K562 (cell line): ENCODE results near the gene MAP3K13. TPM values are rescaled to one million over a fixed set of nuclear protein-coding genes. Genes with fewer than 3 reads are reported as not detected.

ENCODE experiments used
- ARID3A ChIP-seq: IDR thresholded peaks from 2 replicates; pipeline ENCODE4 v1.6.1; 2012; ENCODE audit warnings: low read depth, low read length, improper control_type of control experiment, borderline replicate concordance
- ATF2 ChIP-seq: sonication (generic); formaldehyde crosslinking; IDR thresholded peaks from 2 replicates; pipeline ENCODE4 v1.8.1; 2022; ENCODE audit warnings: missing genetic modification reagents
- ATF7 ChIP-seq: fragments of 450-650 bp; IDR thresholded peaks from 2 replicates; pipeline ENCODE4 v1.7.1; 2014; ENCODE audit warnings: mild to moderate bottlenecking, moderate library complexity
- DACH1 ChIP-seq: fragments of 450-650 bp; IDR thresholded peaks from 2 replicates; pipeline ENCODE4 v1.6.1; 2018; ENCODE audit not compliant: partially characterized antibody
- HOMEZ ChIP-seq: fragments of 250-450 bp; sonication (Bioruptor Pico); IDR thresholded peaks from 2 replicates; pipeline ENCODE4 v1.4.0; 2020; ENCODE audit warnings: mild to moderate bottlenecking, moderate library complexity
- KDM2B ChIP-seq: fragments of 250-450 bp; sonication (Bioruptor Pico); IDR thresholded peaks from 2 replicates; pipeline ENCODE4 v1.8.0; 2021; ENCODE audit warnings: mild to moderate bottlenecking, moderate library complexity
- MECOM ChIP-seq: fragments of 250-450 bp; sonication (Bioruptor Pico); IDR thresholded peaks from 2 replicates; pipeline ENCODE4 v1.8.0; 2022; ENCODE audit warnings: inconsistent platforms
- MLLT1 ChIP-seq, 2 experiments: fragments of 450-650 bp; IDR thresholded peaks; 2 replicates each; pipeline ENCODE4 v1.6.1; 2016
- NCOA4 ChIP-seq: fragments of 450-650 bp; IDR thresholded peaks from 2 replicates; pipeline ENCODE4 v1.6.1; 2018; ENCODE audit warnings: mild to moderate bottlenecking; ENCODE audit not compliant: partially characterized antibody
- PPARD ChIP-seq: fragments of 250-450 bp; sonication (Bioruptor Pico); IDR thresholded peaks from 2 replicates; pipeline ENCODE4 v1.8.0; 2022; ENCODE audit warnings: inconsistent platforms, mild to moderate bottlenecking, moderate library complexity
- PRDM10 ChIP-seq: fragments of 450-650 bp; IDR thresholded peaks from 2 replicates; pipeline ENCODE4 v1.6.1; 2018; ENCODE audit not compliant: partially characterized antibody
- RBFOX2 ChIP-seq: fragments of 200-400 bp; formaldehyde crosslinking; IDR thresholded peaks from 2 replicates; pipeline ENCODE4 v1.6.1; 2017; ENCODE audit warnings: low read depth, mild to moderate bottlenecking, low read length, moderate library complexity
- TAF15 ChIP-seq: fragments of 200-400 bp; formaldehyde crosslinking; IDR thresholded peaks from 2 replicates; pipeline ENCODE4 v1.6.1; 2017; ENCODE audit warnings: mild to moderate bottlenecking, low read depth, low read length, moderate library complexity
- TGIF2 ChIP-seq: sonication (generic); formaldehyde crosslinking; IDR thresholded peaks from 2 replicates; pipeline ENCODE4 v1.8.1; 2022; ENCODE audit warnings: mild to moderate bottlenecking, missing genetic modification reagents, moderate library complexity
- USF2 ChIP-seq: sonication (generic); formaldehyde crosslinking; IDR thresholded peaks from 2 replicates; pipeline ENCODE4 v1.5.0; 2020; ENCODE audit warnings: missing genetic modification reagents
- XRCC5 ChIP-seq: fragments of 200-400 bp; formaldehyde crosslinking; IDR thresholded peaks from 2 replicates; pipeline ENCODE4 v1.6.1; 2017; ENCODE audit warnings: low read depth, mild to moderate bottlenecking, low read length
- ZFX ChIP-seq: sonication (generic); formaldehyde crosslinking; IDR thresholded peaks from 2 replicates; pipeline ENCODE4 v1.8.0; 2022; ENCODE audit warnings: mild to moderate bottlenecking, missing genetic modification reagents, moderate library complexity
- ZNF24 ChIP-seq: fragments of 450-650 bp; IDR thresholded peaks from 2 replicates; pipeline ENCODE4 v1.6.1; 2016
- ZNF644 ChIP-seq: fragments of 200-800 bp; sonication (Bioruptor generic); IDR thresholded peaks from 2 replicates; pipeline ENCODE4 v1.6.1; 2016; ENCODE audit warnings: low read depth, missing genetic modification characterization, missing compliant biosample characterization
- polyA plus RNA-seq, 8 experiments: library from polyadenylated mRNA; depleted of rRNA in 4 of 8; stranded (reverse) in 5 of 8; unstranded in 3 of 8; fragments of >200 nt; fragmentation: Nextera tagmentation in 2 of 8; fragmentation: Illumina TruSeq in 1 of 8; extraction: Ambion mirVana in 2 of 8; extraction: Trizol in 1 of 8; gene quantifications; 2 replicates each; pipeline versions ENCODE4 v1.2.1 to v1.2.3, GENCODE V29; 2011 to 2014; ENCODE audit warnings: inconsistent platforms in 1 of 8, missing spikeins in 1 of 8
- total RNA-seq, 7 experiments: library from RNA; depleted of rRNA in 6 of 7; stranded (reverse); fragments of >200 nt in 6 of 7; fragmentation: Illumina TruSeq in 2 of 7; extraction: Trizol in 2 of 7; gene quantifications; 2 replicates each; pipeline versions ENCODE4 v1.2.1 to v1.2.3, GENCODE V29; 2011 to 2021; ENCODE audit warnings: low replicate concordance in 1 of 7

Gene MAP3K13
- total and polyA plus RNA-seq, 9 of the 15 experiments (the other 6 are each of a cell fraction or from before 2014, with no cell fraction given): 0.04 to 0.32 (median 0.15) TPM; not detected in 2

- no peak for TF ChIP-seq PRDM10
- TF ChIP-seq ZNF644 (tag): no peak
- no peak for TF ChIP-seq NCOA4
- no peak for TF ChIP-seq RBFOX2
- no peak for TF ChIP-seq HOMEZ (CRISPR knock-in tag)
- no peak for TF ChIP-seq ZNF24
- TF ChIP-seq PPARD (CRISPR knock-in tag): no peak
- peak; percentile 34; the same call in 1 of the 2 replicates for TF ChIP-seq ZFX (CRISPR knock-in tag)
- TF ChIP-seq ATF7: peak; percentile 32; the same call in 1 of the 2 replicates
- TF ChIP-seq ARID3A: no peak
- no peak for TF ChIP-seq MLLT1 (IDR thresholded peaks at IDR 0.05)
- TF ChIP-seq KDM2B (CRISPR knock-in tag): no peak
- TF ChIP-seq ATF2: no peak
- TF ChIP-seq XRCC5: no peak
- TF ChIP-seq MECOM (CRISPR knock-in tag): no peak
- no peak for TF ChIP-seq USF2
- no peak for TF ChIP-seq TGIF2
- TF ChIP-seq DACH1: no peak
- no peak for TF ChIP-seq TAF15
Measured at GRCh38 chr3:185527364-185527763, 164.4 kb downstream of the MAP3K13 start (continued).
